ENCODE data around the gene MCF2.
"Not testable (repeated sequence)": the region's sequence is repeated elsewhere in the genome, so short reads cannot be mapped to it uniquely, and the experiment has no call there.

DNA sequence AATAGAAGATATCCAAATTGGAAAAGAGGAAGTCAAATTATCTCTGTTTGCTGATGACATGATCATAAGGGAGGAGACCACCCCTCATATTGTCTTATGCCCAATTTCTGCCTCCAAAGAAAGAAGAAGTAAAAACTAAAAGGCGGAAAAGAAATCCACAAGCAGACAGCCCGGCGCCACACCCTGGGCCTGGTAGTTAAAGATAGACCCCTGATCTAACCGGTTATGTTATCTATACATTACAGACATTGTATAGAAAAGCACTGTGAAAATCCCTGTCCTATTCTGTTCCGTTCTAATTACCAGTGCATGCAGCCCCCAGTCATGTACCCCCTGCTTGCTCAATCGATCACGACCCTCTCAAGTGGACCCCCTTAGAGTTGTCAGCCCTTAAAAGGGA, 22.8 kb downstream of the MCF2 start:
- TF ChIP-seq, protein P1, sequence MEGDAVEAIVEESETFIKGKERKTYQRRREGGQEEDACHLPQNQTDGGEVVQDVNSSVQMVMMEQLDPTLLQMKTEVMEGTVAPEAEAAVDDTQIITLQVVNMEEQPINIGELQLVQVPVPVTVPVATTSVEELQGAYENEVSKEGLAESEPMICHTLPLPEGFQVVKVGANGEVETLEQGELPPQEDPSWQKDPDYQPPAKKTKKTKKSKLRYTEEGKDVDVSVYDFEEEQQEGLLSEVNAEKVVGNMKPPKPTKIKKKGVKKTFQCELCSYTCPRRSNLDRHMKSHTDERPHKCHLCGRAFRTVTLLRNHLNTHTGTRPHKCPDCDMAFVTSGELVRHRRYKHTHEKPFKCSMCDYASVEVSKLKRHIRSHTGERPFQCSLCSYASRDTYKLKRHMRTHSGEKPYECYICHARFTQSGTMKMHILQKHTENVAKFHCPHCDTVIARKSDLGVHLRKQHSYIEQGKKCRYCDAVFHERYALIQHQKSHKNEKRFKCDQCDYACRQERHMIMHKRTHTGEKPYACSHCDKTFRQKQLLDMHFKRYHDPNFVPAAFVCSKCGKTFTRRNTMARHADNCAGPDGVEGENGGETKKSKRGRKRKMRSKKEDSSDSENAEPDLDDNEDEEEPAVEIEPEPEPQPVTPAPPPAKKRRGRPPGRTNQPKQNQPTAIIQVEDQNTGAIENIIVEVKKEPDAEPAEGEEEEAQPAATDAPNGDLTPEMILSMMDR (conservative IDR thresholded peaks at IDR 0.05 in 1 of 2, IDR thresholded peaks at IDR 0.05 in 1 of 2; ENCODE audit: low read depth in 1 of 2, low read length in 2 of 2), result not testable (repeated sequence)
- not testable (repeated sequence) for TF ChIP-seq EZH2 (IDR thresholded peaks at IDR 0.05; ENCODE audit: low read length, missing control alignments)
